Stimulated activated CD8-positive, alpha-beta memory T cell treated with anti-CD3 and anti-CD28 coated beads, Interleukin-7, amount 100 ng/mL, for 1 hour (primary cell): ENCODE data around the gene RPP38.

Experiments used
- DNase-seq, 2 donors: peaks; one replicate each; pipeline ENCODE4 v3.0.0-alpha.2; 2020; ENCODE audit warnings: low read depth in 2 of 2

The RPP38 gene

DNA sequence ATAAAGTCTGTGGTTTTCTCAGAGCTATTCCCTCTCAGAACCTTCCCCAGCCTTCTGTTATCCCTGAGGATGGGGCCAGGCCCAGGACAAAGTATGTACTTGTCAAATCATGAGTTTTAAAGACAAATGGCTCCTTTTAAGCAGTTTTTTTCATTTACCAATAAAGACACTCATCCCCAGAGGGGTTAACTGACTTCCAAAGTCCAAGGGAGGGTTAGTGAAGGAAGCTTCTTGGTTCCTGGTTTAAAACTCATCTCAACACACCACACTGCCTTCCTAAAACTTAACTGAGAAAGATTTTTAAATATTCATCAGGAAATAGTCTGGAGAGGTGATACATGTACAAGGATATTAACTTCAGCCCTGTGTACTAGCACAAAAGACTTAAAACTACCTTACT, 55.4 kb downstream of the RPP38 start:
- DNase-seq: no peak
